LNCAP (cell line): ENCODE results near the gene IFRD2.

Experiments used
- CTCF ChIP-seq: fragments of 450-650 bp; IDR thresholded peaks from 2 replicates; pipeline ENCODE4 v1.5.1; 2017; ENCODE audit warnings: mild to moderate bottlenecking

Gene IFRD2

GRCh38 chr3:50317300-50317699 lies 25.1 kb upstream of the IFRD2 start:
- TF ChIP-seq CTCF, result no peak

- TF ChIP-seq CTCF, result no peak
Measured at GRCh38 chr3:50316657-50317242, 24.5 kb upstream of the IFRD2 start.

- TF ChIP-seq CTCF, result no peak
Measured at GRCh38 chr3:50314816-50315215, 22.6 kb upstream of the IFRD2 start.

GRCh38 chr3:50314342-50314741 lies 22.1 kb upstream of the IFRD2 start:
- TF ChIP-seq CTCF, result no peak

- no peak for TF ChIP-seq CTCF
Measured at GRCh38 chr3:50304601-50305000, 12.4 kb upstream of the IFRD2 start.

- TF ChIP-seq CTCF, result no peak; the same call in 1 of the 2 replicates
Measured at GRCh38 chr3:50303013-50303815, 11.0 kb upstream of the IFRD2 start, which contains the start of gene HYAL1. HYAL1 (minus strand) TSS chr3:50303574; CDS start chr3:50302956, 618 bp downstream.

- no peak for TF ChIP-seq CTCF
Measured at GRCh38 chr3:50302095-50303012, 10.1 kb upstream of the IFRD2 start.
